Hepatocyte (in vitro differentiated cells): ENCODE measurements around the gene BRAP.
"Not testable (repeated sequence)": the region's sequence is repeated elsewhere in the genome, so short reads cannot be mapped to it uniquely, and the experiment has no call there.

Source experiments
- CTCF ChIP-seq: fragments of 200-600 bp; sonication (generic); IDR thresholded peaks from 2 replicates; pipeline ENCODE4 v1.5.1; 2016; ENCODE audit warnings: antibody characterized with exemption, mild to moderate bottlenecking; ENCODE audit not compliant: poor library complexity
- EZH2phosphoT487 ChIP-seq: fragments of 200-600 bp; sonication (generic); IDR thresholded peaks from one replicate; pipeline ENCODE4 v1.6.1; 2018; ENCODE audit warnings: antibody characterized with exemption, mild to moderate bottlenecking, low read depth, moderate library complexity; ENCODE audit not compliant: unreplicated experiment, severe bottlenecking

GRCh38 chr12:111595341-111595835 is 90.4 kb downstream of the BRAP start:
- not testable (repeated sequence) for TF ChIP-seq CTCF, EZH2phosphoT487
